CD8-positive, alpha-beta memory T cell (primary cell): ENCODE measurements around the gene PSEN2. TPM values are rescaled to one million over a fixed set of nuclear protein-coding genes. Genes with fewer than 3 reads are reported as not detected.
A peak's percentile ranks its signal among the peaks of the same experiment; 100 is the strongest.

ENCODE experiments used
- CTCF ChIA-PET: fragments of 350-600 bp; sonication (Branson Sonifier 250); formaldehyde crosslinking; loops from one replicate; lab custom pipeline; 2021; ENCODE audit warnings: antibody characterized with exemption; lab: Charles Lee
- POLR2A ChIA-PET: fragments of 350-600 bp; sonication (Branson Sonifier 250); formaldehyde crosslinking; loops from one replicate; lab custom pipeline; 2021; ENCODE audit warnings: antibody characterized with exemption; lab: Charles Lee
- DNase-seq, 5 donors: peaks; one replicate each; pipeline versions ENCODE4 v3.0.0 to v3.0.0-alpha.2; 2020 to 2022; ENCODE audit warnings: mixed read lengths in 1 of 5
- H3K27ac ChIP-seq: one replicate; pipeline ENCODE4 v1.7.0; 2013; ENCODE audit warnings: low read depth, mild to moderate bottlenecking, low read length, moderate library complexity
- H3K27me3 ChIP-seq: 2 replicates; pipeline ENCODE4 v1.7.0; 2013; ENCODE audit warnings: low read length, mild to moderate bottlenecking; ENCODE audit not compliant: insufficient read depth, poor library complexity, severe bottlenecking
- H3K36me3 ChIP-seq: 2 replicates; pipeline ENCODE4 v1.7.0; 2013; ENCODE audit warnings: mild to moderate bottlenecking, low read length, moderate library complexity; ENCODE audit not compliant: insufficient read depth
- H3K4me1 ChIP-seq: 2 replicates; pipeline ENCODE4 v1.7.0; 2013; ENCODE audit warnings: mild to moderate bottlenecking, low read length, moderate library complexity; ENCODE audit not compliant: insufficient read depth
- H3K4me3 ChIP-seq: 2 replicates; pipeline ENCODE4 v1.7.0; 2013; ENCODE audit warnings: mild to moderate bottlenecking, low read length
- H3K9me3 ChIP-seq: 2 replicates; pipeline ENCODE4 v1.7.0; 2013; ENCODE audit warnings: mild to moderate bottlenecking, low read length
- H3K27ac Mint-ChIP-seq, 8 donors: one replicate each; pipeline ENCODE4 v1.8.0; 2020 to 2021; ENCODE audit warnings: mixed read lengths in 8 of 8, mild to moderate bottlenecking in 6 of 8, inconsistent platforms in 3 of 8, moderate library complexity in 3 of 8
- H3K27me3 Mint-ChIP-seq, 2 donors: one replicate each; pipeline ENCODE4 v1.8.0; 2020 to 2021; ENCODE audit warnings: mixed read lengths in 2 of 2, mild to moderate bottlenecking in 1 of 2, moderate library complexity in 1 of 2
- H3K36me3 Mint-ChIP-seq, 3 donors: one replicate each; pipeline ENCODE4 v1.8.0; 2020 to 2021; ENCODE audit warnings: mixed read lengths in 3 of 3, inconsistent platforms in 1 of 3, mild to moderate bottlenecking in 1 of 3
- H3K4me1 Mint-ChIP-seq, 3 donors: one replicate each; pipeline ENCODE4 v1.8.0; 2020 to 2021; ENCODE audit warnings: mixed read lengths in 3 of 3, inconsistent platforms in 1 of 3, mild to moderate bottlenecking in 1 of 3
- H3K4me3 Mint-ChIP-seq, 7 donors: one replicate each; pipeline ENCODE4 v1.8.0; 2020 to 2021; ENCODE audit warnings: mixed read lengths in 7 of 7, mild to moderate bottlenecking in 6 of 7, moderate library complexity in 4 of 7, inconsistent platforms in 2 of 7
- H3K9me3 Mint-ChIP-seq, 5 donors: one replicate each; pipeline ENCODE4 v1.8.0; 2020 to 2022; ENCODE audit warnings: mixed read lengths in 5 of 5, mild to moderate bottlenecking in 3 of 5, moderate library complexity in 2 of 5, inconsistent platforms in 1 of 5
- polyA plus RNA-seq: library from polyadenylated mRNA; unstranded; fragments of 300-500 nt; fragmentation: Illumina TruSeq; gene quantifications from one replicate; pipeline ENCODE4 v1.2.3, GENCODE V29; 2021
- total RNA-seq, 2 experiments: library from RNA; stranded (reverse); gene quantifications; one replicate each; pipeline ENCODE4 v1.2.3, GENCODE V29; 2021

The PSEN2 gene
- total and polyA plus RNA-seq, 3 experiments from 2014 or later: 9.8 to 10.5 (median 10.2) TPM

DNA sequence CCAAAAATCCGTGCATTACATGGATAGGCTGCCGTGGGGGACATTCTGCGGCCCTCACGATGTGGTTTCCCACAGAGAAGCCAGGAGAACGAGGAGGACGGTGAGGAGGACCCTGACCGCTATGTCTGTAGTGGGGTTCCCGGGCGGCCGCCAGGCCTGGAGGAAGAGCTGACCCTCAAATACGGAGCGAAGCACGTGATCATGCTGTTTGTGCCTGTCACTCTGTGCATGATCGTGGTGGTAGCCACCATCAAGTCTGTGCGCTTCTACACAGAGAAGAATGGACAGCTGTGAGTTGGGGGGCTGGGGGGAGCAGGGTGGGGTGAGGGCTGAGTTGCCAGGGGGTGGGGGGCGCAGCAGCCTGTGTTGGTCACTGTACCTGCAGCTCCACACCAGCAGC lies 13.2 kb downstream of the PSEN2 start:
- Mint-ChIP-seq H3K9me3 (no peaks in the 10 kb centered on the region), H3K4me3 (peak overlapping the region in 6 of 7 donors; percentile 69 to 84 (median 78)), H3K4me1 (peaks cover 33 to 41% (median 38%) of the 10 kb centered on the region in 3 donors), H3K27ac (peak overlapping the region in 6 of 8 donors; percentile 74 to 92 (median 88)), H3K27me3 (peaks cover 0 to 2% of the 10 kb centered on the region in 2 donors), H3K36me3 (peaks cover 10 to 24% (median 11%) of the 10 kb centered on the region in 3 donors)
- Histone ChIP-seq H3K27ac (no peak overlapping the region), H3K27me3 (no peaks in the 10 kb centered on the region), H3K4me1 (peaks cover 42% of the 10 kb centered on the region), H3K9me3 (no peaks in the 10 kb centered on the region), H3K36me3 (no peaks in the 10 kb centered on the region), H3K4me3 (no peak overlapping the region)
- ChIA-PET POLR2A (interaction anchor here (0.6 to 2.7 kb wide), 2 partner anchors 56 to 84 kb away, joined by 3 to 25 read pairs; partner anchors contain the start of gene COQ8A), CTCF (interaction anchor here (1.4 to 1.7 kb wide), 5 partner anchors 55 to 258 kb away, joined by 3 to 7 read pairs (median 4); partner anchors contain the start of gene ITPKB)
- DNase-seq: no peak

DNA sequence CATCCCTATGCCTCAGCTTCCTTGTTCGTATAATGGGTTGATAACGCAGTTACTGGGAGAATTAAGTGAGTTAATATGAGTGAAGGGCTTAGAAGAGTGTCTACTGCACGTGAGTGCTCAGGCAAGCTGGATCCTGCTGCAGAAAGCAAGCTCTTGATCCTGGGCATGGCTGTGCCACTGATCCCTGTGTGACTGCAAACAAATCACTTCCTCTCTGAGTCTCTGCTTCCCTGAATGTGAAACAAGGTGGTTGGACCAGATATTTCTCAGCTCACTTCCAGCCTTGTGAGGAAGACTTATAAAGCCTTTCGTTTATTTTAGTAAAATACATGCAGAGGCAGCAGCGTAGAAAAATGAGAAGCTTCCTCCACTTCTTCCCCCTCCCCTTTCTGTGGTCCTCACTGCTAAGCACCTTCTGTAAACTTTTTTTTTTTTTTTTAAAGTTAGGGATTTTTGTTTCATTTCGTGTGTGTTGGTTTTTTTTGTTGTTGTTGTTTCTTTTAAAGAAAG lies 13.8 kb downstream of the PSEN2 start:
- peaks cover 42% of the 10 kb centered on the region for H3K4me1 ChIP-seq
- Mint-ChIP-seq H3K36me3 (peaks cover 10 to 24% (median 11%) of the 10 kb centered on the region in 3 donors), H3K27me3 (peaks cover 0 to 2% of the 10 kb centered on the region in 2 donors), H3K9me3 (no peaks in the 10 kb centered on the region), H3K4me1 (peaks cover 33 to 41% (median 38%) of the 10 kb centered on the region in 3 donors), H3K4me3 (peak overlapping the region in 3 of 7 donors; percentile 28 to 49 (median 45)), H3K27ac (peak overlapping the region in 2 of 8 donors; percentile 12 to 53)
- H3K9me3 ChIP-seq: no peaks in the 10 kb centered on the region
- no peak overlapping the region for H3K27ac ChIP-seq
- POLR2A ChIA-PET: interaction anchor here (0.6 to 2.7 kb wide), 2 partner anchors 55 to 85 kb away, joined by 3 to 25 read pairs; partner anchors contain the start of gene COQ8A
- CTCF ChIA-PET: interaction anchor here (1.5 kb wide), 1 partner anchor 57 kb away, joined by 3 read pairs; no protein-coding TSS in a partner anchor
- H3K27me3 ChIP-seq: no peaks in the 10 kb centered on the region
- no peak for DNase-seq
- no peaks in the 10 kb centered on the region for H3K36me3 ChIP-seq
- H3K4me3 ChIP-seq: no peak overlapping the region

DNA sequence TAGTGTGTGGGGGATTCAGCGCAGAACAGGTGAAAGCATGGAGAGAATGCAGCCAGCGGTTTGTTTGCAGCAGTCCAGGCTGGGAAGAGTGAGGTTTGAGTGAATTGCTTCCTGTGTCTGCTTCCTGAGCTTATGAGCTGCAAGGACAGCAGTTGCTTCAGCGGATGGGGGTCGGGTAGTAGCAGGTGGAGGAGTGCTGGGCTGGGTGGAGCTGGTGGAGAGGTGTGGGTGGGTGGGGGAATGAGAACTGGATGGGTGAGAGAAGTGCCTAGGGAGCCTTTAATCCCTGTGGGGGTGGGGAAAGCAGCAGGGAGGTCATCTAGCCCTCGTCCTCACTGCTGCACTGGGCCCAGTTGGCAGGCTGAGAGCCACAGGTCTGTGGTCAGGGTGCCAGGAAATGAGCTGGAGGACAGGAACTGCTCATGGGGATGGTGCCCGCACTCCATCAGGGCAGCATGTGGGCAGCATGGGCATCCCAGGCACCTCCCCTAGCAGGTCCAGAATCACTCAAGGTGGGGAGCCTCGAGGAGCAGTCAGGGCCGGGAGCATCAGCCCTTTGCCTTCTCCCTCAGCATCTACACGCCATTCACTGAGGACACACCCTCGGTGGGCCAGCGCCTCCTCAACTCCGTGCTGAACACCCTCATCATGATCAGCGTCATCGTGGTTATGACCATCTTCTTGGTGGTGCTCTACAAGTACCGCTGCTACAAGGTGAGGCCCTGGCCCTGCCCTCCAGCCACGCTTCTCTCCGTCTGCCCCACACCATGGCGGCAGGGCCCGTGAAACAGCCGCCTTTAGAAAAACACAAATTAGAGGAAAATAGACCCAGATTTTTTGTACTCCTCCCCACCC lies 14.8 kb downstream of the PSEN2 start:
- Histone ChIP-seq H3K4me3 (no peak overlapping the region), H3K4me1 (peaks cover 42% of the 10 kb centered on the region), H3K9me3 (no peaks in the 10 kb centered on the region), H3K36me3 (no peaks in the 10 kb centered on the region), H3K27me3 (no peaks in the 10 kb centered on the region), H3K27ac (no peak overlapping the region)
- Mint-ChIP-seq H3K4me3 (peak overlapping the region in 1 of 7 donors; percentile 25), H3K4me1 (peaks cover 33 to 41% (median 38%) of the 10 kb centered on the region in 3 donors), H3K27ac (peak overlapping the region in 4 of 8 donors; percentile 32 to 70 (median 46)), H3K36me3 (peaks cover 7 to 16% (median 7%) of the 10 kb centered on the region in 3 donors), H3K9me3 (no peaks in the 10 kb centered on the region), H3K27me3 (peaks cover 0 to 2% of the 10 kb centered on the region in 2 donors)
- ChIA-PET CTCF (interaction anchor here (1.5 kb wide), 1 partner anchor 58 kb away, joined by 3 read pairs; no protein-coding TSS in a partner anchor), POLR2A (no interaction called here)
- DNase-seq: peak in 1 of 5 donors; percentile 8

DNA sequence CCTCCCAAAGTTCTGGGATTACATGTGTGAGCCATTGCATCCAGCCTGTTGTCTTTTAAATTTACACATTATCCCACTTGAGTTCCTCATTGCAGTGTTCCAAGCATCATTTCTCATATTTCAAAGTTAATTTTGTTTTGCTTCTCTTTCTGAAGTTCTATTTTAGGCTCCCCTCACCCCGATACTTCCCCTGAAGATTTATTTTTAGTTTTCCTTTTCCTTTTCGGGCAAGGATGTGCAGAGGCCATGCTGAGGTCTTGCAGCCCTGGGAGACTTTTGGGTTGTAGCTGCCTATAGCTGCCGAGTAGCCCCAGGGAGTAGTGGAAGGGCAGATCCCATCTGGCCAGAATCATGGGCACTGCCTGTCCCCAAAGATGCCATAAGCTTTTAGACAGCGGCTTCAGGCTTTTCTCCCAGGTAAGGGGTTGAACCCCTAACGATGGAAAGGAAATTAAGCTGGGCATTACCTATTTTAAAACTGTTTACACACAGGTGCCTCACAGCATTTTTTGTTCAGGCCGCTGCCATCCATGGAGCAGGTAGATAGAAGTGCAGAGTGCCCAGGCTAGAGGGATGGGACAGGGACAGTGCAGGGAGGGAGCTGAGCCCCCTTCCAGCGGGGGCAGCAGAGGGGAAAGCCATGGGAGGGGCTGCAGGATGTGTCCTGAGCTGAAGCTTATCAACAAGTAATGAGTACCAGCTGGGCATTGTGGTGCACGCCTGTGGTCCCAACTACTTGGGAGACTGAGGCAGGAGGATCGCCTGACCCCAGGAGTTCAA lies 15.9 kb downstream of the PSEN2 start:
- Mint-ChIP-seq H3K27me3 (peaks cover 0 to 2% of the 10 kb centered on the region in 2 donors), H3K9me3 (no peaks in the 10 kb centered on the region), H3K36me3 (peaks cover under 1 to 18% (median under 1%) of the 10 kb centered on the region in 3 donors), H3K4me3 (peak overlapping the region in 1 of 7 donors; percentile 52), H3K4me1 (peaks cover 33 to 39% (median 38%) of the 10 kb centered on the region in 3 donors), H3K27ac (peak overlapping the region in 2 of 8 donors; percentile 12 to 35)
- Histone ChIP-seq H3K9me3 (no peaks in the 10 kb centered on the region), H3K36me3 (no peaks in the 10 kb centered on the region), H3K27me3 (no peaks in the 10 kb centered on the region), H3K4me1 (peaks cover 42% of the 10 kb centered on the region), H3K27ac (no peak overlapping the region), H3K4me3 (no peak overlapping the region)
- POLR2A ChIA-PET: interaction anchor here (0.5 kb wide), 1 partner anchor 466 kb away, joined by 3 read pairs; no protein-coding TSS in a partner anchor
- DNase-seq: no peak
- CTCF ChIA-PET: no interaction called here

DNA sequence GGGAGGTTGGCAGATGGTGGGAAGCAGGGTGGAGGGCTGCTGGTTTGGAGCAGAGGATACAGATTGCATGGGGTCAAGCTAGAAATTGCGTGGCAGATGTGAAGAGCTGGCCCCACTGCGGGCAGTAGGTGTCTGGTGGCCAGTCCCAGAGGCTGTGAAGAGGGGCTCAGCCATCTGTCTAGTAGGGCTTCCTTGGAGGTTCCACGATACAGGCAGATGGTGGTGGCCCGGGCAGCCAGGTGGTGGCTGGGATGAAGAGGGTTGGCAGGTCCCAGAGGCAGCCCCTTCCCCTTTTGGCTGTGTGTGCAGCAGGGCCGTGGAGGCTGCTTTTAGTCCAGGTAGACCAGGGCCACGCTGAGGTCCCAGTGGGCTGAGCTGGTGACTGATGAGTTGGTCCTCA lies 16.6 kb downstream of the PSEN2 start:
- Mint-ChIP-seq H3K36me3 (peaks cover 0 to 23% (median 0%) of the 10 kb centered on the region in 3 donors), H3K4me3 (no peak overlapping the region), H3K4me1 (peaks cover 30 to 35% (median 34%) of the 10 kb centered on the region in 3 donors), H3K27ac (no peak overlapping the region), H3K9me3 (no peaks in the 10 kb centered on the region), H3K27me3 (peaks cover 0 to 2% of the 10 kb centered on the region in 2 donors)
- peaks cover 38% of the 10 kb centered on the region for H3K4me1 ChIP-seq
- H3K36me3 ChIP-seq: no peaks in the 10 kb centered on the region
- DNase-seq: no peak
- no peak overlapping the region for H3K27ac ChIP-seq
- POLR2A ChIA-PET: interaction anchor here (0.5 kb wide), 1 partner anchor 467 kb away, joined by 3 read pairs; no protein-coding TSS in a partner anchor
- no peak overlapping the region for H3K4me3 ChIP-seq
- no peaks in the 10 kb centered on the region for H3K9me3 ChIP-seq
- no peaks in the 10 kb centered on the region for H3K27me3 ChIP-seq
- CTCF ChIA-PET: no interaction called here

DNA sequence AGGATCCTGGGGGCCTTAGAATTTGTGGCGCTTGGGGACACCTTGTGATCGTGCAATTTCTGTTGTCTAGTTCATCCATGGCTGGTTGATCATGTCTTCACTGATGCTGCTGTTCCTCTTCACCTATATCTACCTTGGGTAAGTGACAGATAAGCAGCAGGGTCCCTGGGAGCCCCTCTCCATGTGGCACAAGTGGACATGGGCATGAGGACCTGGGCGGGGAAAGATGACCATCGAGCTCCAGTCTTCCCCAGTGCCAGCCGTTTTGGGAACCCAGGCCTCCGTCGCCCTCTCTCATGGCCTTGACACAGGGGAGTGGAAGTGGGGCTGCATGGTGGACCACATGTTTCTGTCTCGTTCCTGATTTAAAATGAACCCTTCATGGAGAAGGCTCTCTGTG lies 17.6 kb downstream of the PSEN2 start:
- peak overlapping the region in 1 of 8 donors; percentile 81 for H3K27ac Mint-ChIP-seq
- peaks cover 0 to 2% of the 10 kb centered on the region in 2 donors for H3K27me3 Mint-ChIP-seq
- H3K4me3 ChIP-seq: no peak overlapping the region
- no peaks in the 10 kb centered on the region for H3K27me3 ChIP-seq
- H3K9me3 Mint-ChIP-seq: no peaks in the 10 kb centered on the region
- peaks cover 0 to 30% (median 0%) of the 10 kb centered on the region in 3 donors for H3K36me3 Mint-ChIP-seq
- no peak overlapping the region for H3K4me3 Mint-ChIP-seq
- no peak overlapping the region for H3K27ac ChIP-seq
- DNase-seq: no peak
- H3K4me1 ChIP-seq: peaks cover 30% of the 10 kb centered on the region
- ChIA-PET POLR2A (no interaction called here), CTCF (no interaction called here)
- no peaks in the 10 kb centered on the region for H3K9me3 ChIP-seq
- H3K36me3 ChIP-seq: no peaks in the 10 kb centered on the region
- peaks cover 20 to 25% (median 24%) of the 10 kb centered on the region in 3 donors for H3K4me1 Mint-ChIP-seq

DNA sequence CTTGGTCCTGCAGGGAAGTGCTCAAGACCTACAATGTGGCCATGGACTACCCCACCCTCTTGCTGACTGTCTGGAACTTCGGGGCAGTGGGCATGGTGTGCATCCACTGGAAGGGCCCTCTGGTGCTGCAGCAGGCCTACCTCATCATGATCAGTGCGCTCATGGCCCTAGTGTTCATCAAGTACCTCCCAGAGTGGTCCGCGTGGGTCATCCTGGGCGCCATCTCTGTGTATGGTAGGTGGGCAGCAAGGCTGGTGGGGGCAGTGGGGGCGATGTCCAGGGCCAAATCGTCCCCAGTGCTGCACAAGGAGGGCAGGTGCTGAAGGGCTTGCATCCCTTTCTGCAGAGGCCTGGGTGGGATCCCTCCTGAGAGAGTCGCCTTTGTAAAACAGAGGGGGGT lies 18.4 kb downstream of the PSEN2 start:
- no peaks in the 10 kb centered on the region for H3K9me3 ChIP-seq
- no peak overlapping the region for H3K4me3 Mint-ChIP-seq
- no peak for DNase-seq
- H3K4me3 ChIP-seq: no peak overlapping the region
- H3K27ac ChIP-seq: no peak overlapping the region
- peaks cover 0 to 35% (median 0%) of the 10 kb centered on the region in 3 donors for H3K36me3 Mint-ChIP-seq
- H3K4me1 ChIP-seq: peaks cover 22% of the 10 kb centered on the region
- peaks cover 0 to 2% of the 10 kb centered on the region in 2 donors for H3K27me3 Mint-ChIP-seq
- no peaks in the 10 kb centered on the region for H3K9me3 Mint-ChIP-seq
- ChIA-PET CTCF (no interaction called here), POLR2A (no interaction called here)
- H3K4me1 Mint-ChIP-seq: peaks cover 14 to 18% (median 18%) of the 10 kb centered on the region in 3 donors
- H3K27ac Mint-ChIP-seq: no peak overlapping the region
- no peaks in the 10 kb centered on the region for H3K27me3 ChIP-seq
- H3K36me3 ChIP-seq: no peaks in the 10 kb centered on the region
